ENCODE data around the gene PGBD5. TPM values are rescaled to one million over a fixed set of nuclear protein-coding genes. Genes with fewer than 3 reads are reported as not detected.

The PGBD5 gene
- total RNA-seq, 1 donor from 2014 or later = 72.4 TPM

DNA sequence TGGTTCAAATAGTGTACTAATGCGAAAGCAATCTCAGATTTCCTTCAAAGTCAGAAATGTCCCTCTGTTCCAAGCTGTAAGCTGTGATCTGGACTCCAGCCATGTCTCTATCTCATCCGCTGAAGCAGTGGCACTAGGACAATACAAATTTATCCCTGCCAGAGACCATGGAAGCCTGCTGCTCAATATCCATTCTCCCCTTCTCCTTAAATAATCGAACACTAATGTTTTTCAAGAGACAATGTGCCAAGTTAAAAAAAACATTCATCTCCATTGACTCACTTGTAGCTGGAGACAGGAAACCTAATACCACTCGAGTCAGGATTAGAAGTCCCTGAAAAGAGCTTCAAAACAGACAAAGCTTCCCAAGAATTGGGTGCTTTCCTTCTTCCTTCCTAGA lies 38.5 kb upstream of the PGBD5 start:
- TF ChIP-seq, protein P1, sequence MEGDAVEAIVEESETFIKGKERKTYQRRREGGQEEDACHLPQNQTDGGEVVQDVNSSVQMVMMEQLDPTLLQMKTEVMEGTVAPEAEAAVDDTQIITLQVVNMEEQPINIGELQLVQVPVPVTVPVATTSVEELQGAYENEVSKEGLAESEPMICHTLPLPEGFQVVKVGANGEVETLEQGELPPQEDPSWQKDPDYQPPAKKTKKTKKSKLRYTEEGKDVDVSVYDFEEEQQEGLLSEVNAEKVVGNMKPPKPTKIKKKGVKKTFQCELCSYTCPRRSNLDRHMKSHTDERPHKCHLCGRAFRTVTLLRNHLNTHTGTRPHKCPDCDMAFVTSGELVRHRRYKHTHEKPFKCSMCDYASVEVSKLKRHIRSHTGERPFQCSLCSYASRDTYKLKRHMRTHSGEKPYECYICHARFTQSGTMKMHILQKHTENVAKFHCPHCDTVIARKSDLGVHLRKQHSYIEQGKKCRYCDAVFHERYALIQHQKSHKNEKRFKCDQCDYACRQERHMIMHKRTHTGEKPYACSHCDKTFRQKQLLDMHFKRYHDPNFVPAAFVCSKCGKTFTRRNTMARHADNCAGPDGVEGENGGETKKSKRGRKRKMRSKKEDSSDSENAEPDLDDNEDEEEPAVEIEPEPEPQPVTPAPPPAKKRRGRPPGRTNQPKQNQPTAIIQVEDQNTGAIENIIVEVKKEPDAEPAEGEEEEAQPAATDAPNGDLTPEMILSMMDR (IDR thresholded peaks at IDR 0.05; ENCODE audit: partially characterized antibody, unreplicated experiment) = no peak

GRCh38 chr1:230463760-230464159 lies 37.6 kb upstream of the PGBD5 start:
- Mint-ChIP-seq H3K27me3 (ENCODE audit: unreplicated experiment) (no peaks in the 10 kb centered on the region), H3K36me3 (ENCODE audit: unreplicated experiment) (peaks cover 4% of the 10 kb centered on the region), H3K4me3 (ENCODE audit: unreplicated experiment) (no peak overlapping the region), H3K9me3 (ENCODE audit: unreplicated experiment) (peaks cover 4% of the 10 kb centered on the region), H3K27ac (ENCODE audit: unreplicated experiment) (no peak overlapping the region), H3K4me1 (ENCODE audit: low read depth, unreplicated experiment) (peaks cover 13% of the 10 kb centered on the region)
- TF ChIP-seq, protein P1 (IDR thresholded peaks at IDR 0.05; ENCODE audit: partially characterized antibody, unreplicated experiment) = no peak
- DNase-seq = no peak

More for the DNA sequence above, 38.5 kb upstream of the PGBD5 start:
- no peak for DNase-seq
- Mint-ChIP-seq H3K36me3 (ENCODE audit: unreplicated experiment) (peaks cover 4% of the 10 kb centered on the region), H3K27ac (ENCODE audit: unreplicated experiment) (no peak overlapping the region), H3K4me1 (ENCODE audit: low read depth, unreplicated experiment) (peaks cover 5% of the 10 kb centered on the region), H3K27me3 (ENCODE audit: unreplicated experiment) (no peaks in the 10 kb centered on the region), H3K4me3 (ENCODE audit: unreplicated experiment) (no peak overlapping the region), H3K9me3 (ENCODE audit: unreplicated experiment) (peaks cover 4% of the 10 kb centered on the region)

DNA sequence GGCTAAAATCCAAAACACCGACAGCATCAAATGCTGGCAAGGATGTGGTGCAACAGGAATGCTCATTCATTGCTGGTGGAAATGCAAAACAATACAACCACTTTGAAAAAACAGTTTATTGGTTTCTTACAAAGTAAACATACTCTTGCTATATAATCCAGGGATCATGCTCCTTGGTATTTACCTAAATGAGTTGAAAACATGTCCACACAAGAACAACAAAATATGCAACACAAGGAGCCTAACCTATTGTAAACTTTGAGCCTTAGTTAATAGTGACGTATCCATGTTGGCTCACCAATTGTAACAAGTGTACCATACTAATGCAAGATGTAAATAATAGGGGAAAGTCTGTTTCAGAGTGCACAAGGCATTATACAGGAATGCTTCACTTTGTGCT lies 37.2 kb upstream of the PGBD5 start:
- Mint-ChIP-seq H3K4me3 (ENCODE audit: unreplicated experiment) (no peak overlapping the region), H3K27me3 (ENCODE audit: unreplicated experiment) (no peaks in the 10 kb centered on the region), H3K9me3 (ENCODE audit: unreplicated experiment) (peaks cover 4% of the 10 kb centered on the region), H3K27ac (ENCODE audit: unreplicated experiment) (no peak overlapping the region), H3K4me1 (ENCODE audit: low read depth, unreplicated experiment) (peaks cover 17% of the 10 kb centered on the region), H3K36me3 (ENCODE audit: unreplicated experiment) (peaks cover 4% of the 10 kb centered on the region)
- no peak for DNase-seq
- TF ChIP-seq, protein P1 (IDR thresholded peaks at IDR 0.05; ENCODE audit: partially characterized antibody, unreplicated experiment) = no peak

DNA sequence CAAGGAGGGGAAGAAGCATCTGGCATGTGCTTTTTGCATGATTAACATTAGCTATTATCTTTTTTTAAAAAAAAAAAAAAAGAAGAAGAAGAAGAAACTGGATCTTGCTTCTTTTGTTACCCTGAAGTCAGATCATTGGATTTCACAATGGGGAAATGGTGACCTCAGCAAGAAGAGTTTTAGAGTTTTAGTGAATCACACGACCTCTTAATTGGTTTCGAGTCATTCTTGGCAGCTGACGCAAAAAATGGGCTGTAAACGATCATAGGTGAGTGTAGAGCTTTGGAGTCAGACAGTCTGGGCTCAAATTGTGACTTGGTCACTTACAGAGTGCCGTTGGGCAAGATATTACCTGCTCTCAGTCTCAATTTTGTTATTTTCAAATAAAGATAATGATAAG lies 33.3 kb upstream of the PGBD5 start:
- TF ChIP-seq, protein P1 (IDR thresholded peaks at IDR 0.05; ENCODE audit: partially characterized antibody, unreplicated experiment) = no peak
- peaks cover 2% of the 10 kb centered on the region for H3K9me3 Mint-ChIP-seq (ENCODE audit: unreplicated experiment)

DNA sequence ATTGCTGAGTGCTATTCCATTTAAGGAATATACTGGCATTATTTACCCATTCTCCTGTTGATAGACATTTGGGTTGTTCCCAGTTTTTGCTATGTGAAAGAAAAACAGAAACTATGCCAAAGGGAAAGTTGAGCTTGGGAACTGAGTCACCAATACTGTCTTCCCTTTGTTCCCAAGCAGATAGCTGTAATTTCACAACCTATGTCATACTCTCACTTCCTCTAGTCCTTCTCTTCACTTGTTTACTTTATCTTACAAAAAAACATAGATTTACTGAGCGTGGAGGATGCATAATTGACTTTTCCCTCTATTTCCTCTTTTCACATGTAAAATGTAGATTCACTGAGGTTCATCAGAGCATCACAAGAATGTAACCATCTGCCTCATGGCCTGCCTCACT lies 32.4 kb upstream of the PGBD5 start:
- no peak overlapping the region for H3K4me3 Mint-ChIP-seq (ENCODE audit: unreplicated experiment)
- peaks cover 21% of the 10 kb centered on the region for H3K4me1 Mint-ChIP-seq (ENCODE audit: low read depth, unreplicated experiment)
- peak overlapping the region; percentile 82 for H3K27ac Mint-ChIP-seq (ENCODE audit: unreplicated experiment)

More for the DNA sequence above, 33.3 kb upstream of the PGBD5 start:
- Mint-ChIP-seq H3K4me1 (ENCODE audit: low read depth, unreplicated experiment) (peaks cover 21% of the 10 kb centered on the region), H3K4me3 (ENCODE audit: unreplicated experiment) (no peak overlapping the region), H3K27me3 (ENCODE audit: unreplicated experiment) (no peaks in the 10 kb centered on the region), H3K36me3 (ENCODE audit: unreplicated experiment) (no peaks in the 10 kb centered on the region), H3K27ac (ENCODE audit: unreplicated experiment) (peak overlapping the region; percentile 23)
- no peak for DNase-seq

More for the DNA sequence above, 32.4 kb upstream of the PGBD5 start:
- Mint-ChIP-seq H3K9me3 (ENCODE audit: unreplicated experiment) (peaks cover 2% of the 10 kb centered on the region), H3K36me3 (ENCODE audit: unreplicated experiment) (no peaks in the 10 kb centered on the region), H3K27me3 (ENCODE audit: unreplicated experiment) (no peaks in the 10 kb centered on the region)
- TF ChIP-seq, protein P1 (IDR thresholded peaks at IDR 0.05; ENCODE audit: partially characterized antibody, unreplicated experiment) = no peak
- no peak for DNase-seq
